ENCODE measurements around the gene MCOLN2. TPM values are rescaled to one million over a fixed set of nuclear protein-coding genes. Genes with fewer than 3 reads are reported as not detected.
"Not testable (repeated sequence)": the region's sequence is repeated elsewhere in the genome, so short reads cannot be mapped to it uniquely, and the experiment has no call there.

The MCOLN2 gene
- 0.13 TPM for polyA plus RNA-seq (2013, experiment 1 of 2; ENCODE audit: insufficient read length)
- 0.32 TPM for polyA plus RNA-seq (2013, experiment 2 of 2; ENCODE audit: insufficient read length)

GRCh38 chr1:84996846-84997666 is at the start of gene MCOLN2:
Gene MCOLN2 (minus strand): TSS chr1:84997113. CDS start chr1:84996872, 241 bp downstream.
- DNase-seq, result peak; percentile 12

- DNase-seq, result no peak
These were observed 45.5 kb upstream of the MCOLN2 start for GRCh38 chr1:85042413-85042812.

- no peak for DNase-seq
These were observed 44.9 kb upstream of the MCOLN2 start for GRCh38 chr1:85041793-85042192.

- no peak for DNase-seq
These were observed 36.3 kb upstream of the MCOLN2 start for GRCh38 chr1:85033221-85033620.

- no peak for DNase-seq
These were observed 33.6 kb upstream of the MCOLN2 start for GRCh38 chr1:85030536-85030935.

- no peak for DNase-seq
These were observed 31.2 kb upstream of the MCOLN2 start for GRCh38 chr1:85028151-85028550.

- DNase-seq, result no peak
These were observed 30.5 kb upstream of the MCOLN2 start for GRCh38 chr1:85027242-85027983.

- DNase-seq, result no peak
These were observed 29.0 kb upstream of the MCOLN2 start for GRCh38 chr1:85025940-85026339.

- DNase-seq, result no peak
These were observed 27.8 kb upstream of the MCOLN2 start for GRCh38 chr1:85024736-85025135.

GRCh38 chr1:85022700-85023099 is 25.8 kb upstream of the MCOLN2 start:
- no peak for DNase-seq

GRCh38 chr1:85019994-85020393 is 23.1 kb upstream of the MCOLN2 start:
- peak; percentile 6 for DNase-seq

- no peak for DNase-seq
These were observed 18.9 kb upstream of the MCOLN2 start for GRCh38 chr1:85015826-85016225.

- not testable (repeated sequence) for DNase-seq
These were observed 8.7 kb upstream of the MCOLN2 start for GRCh38 chr1:85005641-85006040.

GRCh38 chr1:85001742-85002141 is 4.8 kb upstream of the MCOLN2 start:
- DNase-seq, result no peak

- peak; percentile 11 for DNase-seq
These were observed 1.8 kb upstream of the MCOLN2 start for GRCh38 chr1:84998642-84999280.

GRCh38 chr1:84997667-84998600 is 1.0 kb upstream of the MCOLN2 start:
- DNase-seq, result no peak

- no peak for DNase-seq
These were observed 1.2 kb downstream of the MCOLN2 start for GRCh38 chr1:84995484-84996334.

- DNase-seq, result no peak
These were observed 5.6 kb downstream of the MCOLN2 start for GRCh38 chr1:84991097-84991920.

GRCh38 chr1:84988588-84988987 is 8.3 kb downstream of the MCOLN2 start:
- no peak for DNase-seq

GRCh38 chr1:84986561-84986960 is 10.4 kb downstream of the MCOLN2 start:
- DNase-seq, result not testable (repeated sequence)

Data from fibroblast of skin of scalp (primary cell).